HG03378 (cell line): ENCODE results near the gene ANGPTL5.
"Not testable (repeated sequence)": the region's sequence is repeated elsewhere in the genome, so short reads cannot be mapped to it uniquely, and the experiment has no call there.

Source experiments
- ATAC-seq: cut with Tn5 transposase; IDR thresholded peaks from one replicate; pipeline ENCODE4 v1.9.1; 2021; ENCODE audit warnings: mild to moderate bottlenecking, moderate library complexity; ENCODE audit not compliant: unreplicated experiment

ANGPTL5 gene

DNA sequence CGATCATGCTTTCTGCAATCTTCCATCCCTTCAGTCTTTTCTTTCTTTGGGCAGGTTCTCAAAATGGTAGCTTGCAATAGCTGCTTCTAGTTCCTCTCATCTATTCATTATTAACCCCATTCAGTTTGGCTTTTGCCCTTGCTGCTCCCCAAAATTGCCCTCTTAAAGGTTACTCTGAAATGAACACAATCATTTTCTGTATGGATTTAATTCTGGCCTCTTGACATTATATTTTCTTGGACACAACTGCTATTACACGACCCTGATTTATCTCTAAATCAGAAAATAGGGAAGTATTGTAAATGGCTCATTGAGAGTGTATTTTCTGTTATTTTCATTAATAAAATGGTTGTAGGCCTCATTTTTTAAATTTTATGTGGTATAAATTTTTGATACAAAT, at the start of gene ANGPTL5:
Gene ANGPTL5 (minus strand): TSS at position 101 of the 400 bp plus-strand sequence. CDS start 8,613 bp downstream, outside the sequence.
- ATAC-seq = no peak

GRCh38 chr11:101964200-101964599, 47.9 kb upstream of the ANGPTL5 start:
- ATAC-seq = not testable (repeated sequence)

- no peak for ATAC-seq
These were observed 43.9 kb upstream of the ANGPTL5 start for GRCh38 chr11:101960231-101960630.

DNA sequence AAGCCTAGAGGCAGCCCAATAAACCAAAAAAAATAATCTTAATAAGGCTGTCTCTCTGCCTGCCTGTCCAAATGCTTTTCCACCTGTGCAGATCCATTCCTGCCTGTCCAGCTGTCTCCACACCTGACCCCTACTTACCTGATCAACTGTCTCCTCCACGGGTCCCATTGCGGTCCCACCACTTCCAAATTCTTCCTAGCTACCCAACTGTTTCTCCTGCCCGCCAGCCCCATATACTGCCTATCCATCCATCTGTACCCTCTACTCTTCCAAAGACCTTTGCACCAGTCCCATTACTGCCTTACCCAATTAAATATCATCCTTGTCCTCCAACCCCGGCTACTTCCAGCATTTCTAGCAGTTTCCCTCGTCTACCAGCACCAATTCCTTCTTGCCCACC, 39.4 kb upstream of the ANGPTL5 start:
- ATAC-seq = no peak

DNA sequence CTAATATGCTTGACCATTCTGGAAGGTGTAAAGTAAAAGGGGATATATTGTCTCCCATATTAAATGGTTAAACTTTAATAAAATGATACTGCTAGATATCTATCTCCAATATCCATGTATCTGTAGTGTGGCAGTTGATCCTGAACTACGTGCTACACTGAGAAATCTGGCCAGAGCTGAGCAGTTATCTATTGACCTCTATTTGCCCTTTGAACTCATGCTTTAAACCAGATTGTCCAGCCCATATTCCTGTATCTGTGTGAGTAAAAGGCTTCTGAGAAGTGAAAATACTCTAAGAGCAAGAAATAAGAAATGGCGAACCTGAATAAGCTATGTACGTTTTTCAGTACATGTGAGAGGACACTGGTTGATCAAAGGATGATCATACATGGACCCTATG, 39.0 kb upstream of the ANGPTL5 start:
- no peak for ATAC-seq

DNA sequence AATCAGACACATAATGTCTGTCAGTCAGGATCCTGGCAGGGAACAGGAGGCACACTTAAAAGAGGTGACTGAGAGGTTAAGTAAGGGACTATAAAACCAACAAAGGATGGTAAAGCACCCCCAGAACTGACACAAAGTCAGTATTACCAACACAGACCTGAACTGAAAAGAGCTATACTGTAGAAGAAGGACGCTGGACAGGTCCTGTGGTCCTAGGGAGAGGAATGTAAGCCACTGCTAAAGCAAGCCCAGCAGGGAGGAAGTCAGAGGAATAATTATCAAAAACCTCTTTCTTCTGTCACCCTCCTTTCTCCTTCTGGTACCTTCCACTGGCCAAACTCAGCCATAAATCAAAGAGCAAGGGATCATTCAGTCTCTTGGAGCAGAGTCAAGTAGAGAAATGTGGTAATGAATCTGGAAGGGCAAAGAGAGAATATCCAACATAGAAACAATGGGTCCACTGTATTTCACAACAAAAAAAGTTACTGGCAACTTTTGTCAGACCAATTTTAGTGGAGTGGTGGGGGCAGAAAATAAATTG, 33.4 kb upstream of the ANGPTL5 start:
- no peak for ATAC-seq

GRCh38 chr11:101945448-101945847, 29.1 kb upstream of the ANGPTL5 start:
- no peak for ATAC-seq

DNA sequence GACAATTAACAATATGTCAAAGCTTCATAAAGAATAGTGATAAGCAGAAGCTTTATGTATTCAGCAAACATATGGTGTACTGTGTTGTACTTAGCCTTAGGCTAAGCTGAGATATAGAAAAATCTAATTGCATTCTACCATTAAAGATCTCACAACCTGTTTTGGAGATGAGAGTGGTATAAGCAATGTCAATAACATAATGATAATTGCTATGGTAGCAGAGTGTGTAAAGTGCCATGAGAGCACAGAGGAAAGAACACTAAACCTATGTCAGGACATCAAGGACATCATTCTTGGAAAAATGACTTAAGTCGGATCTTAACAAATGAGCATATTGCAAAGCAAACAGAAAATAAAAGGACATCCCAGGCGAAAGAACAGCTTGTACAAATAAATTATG, 28.6 kb upstream of the ANGPTL5 start:
- ATAC-seq = no peak

- no peak for ATAC-seq
These were observed 24.7 kb upstream of the ANGPTL5 start for GRCh38 chr11:101940901-101941520.

GRCh38 chr11:101931692-101932091, 15.4 kb upstream of the ANGPTL5 start:
- no peak for ATAC-seq

GRCh38 chr11:101929294-101929915, 13.1 kb upstream of the ANGPTL5 start:
- ATAC-seq = no peak

DNA sequence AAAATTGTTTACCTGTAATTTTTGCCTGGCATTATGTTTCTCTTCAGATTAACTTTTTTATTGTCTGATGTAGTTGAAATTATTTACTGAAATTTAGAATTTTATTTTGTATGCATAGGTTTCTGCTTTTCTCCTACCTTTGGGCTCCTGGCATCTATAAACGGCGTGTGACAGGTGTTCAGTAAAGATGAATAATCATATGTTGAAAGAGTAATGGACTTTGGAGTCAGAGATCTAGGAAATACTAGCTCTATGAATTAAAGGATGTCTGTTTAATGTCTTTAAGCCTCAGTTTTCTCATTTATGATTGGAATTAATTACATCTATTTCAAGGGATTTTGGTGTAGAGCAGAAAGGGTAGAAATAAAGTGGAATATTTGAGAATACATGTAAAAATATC, 7.2 kb upstream of the ANGPTL5 start:
- no peak for ATAC-seq

GRCh38 chr11:101920992-101921391, 4.7 kb upstream of the ANGPTL5 start:
- ATAC-seq = no peak

GRCh38 chr11:101917226-101917625, 904 bp upstream of the ANGPTL5 start:
- ATAC-seq = no peak

- ATAC-seq = peak; percentile 47
These were observed 481 bp downstream of the ANGPTL5 start for GRCh38 chr11:101915791-101916291.

- ATAC-seq = peak; percentile 99
These were observed 1.4 kb downstream of the ANGPTL5 start, which contains the start of gene CEP126 for GRCh38 chr11:101914738-101915426. Gene CEP126, plus strand, starts transcription at chr11:101915010. Its CDS starts 275 bp downstream, at chr11:101915285.

- no peak for ATAC-seq
These were observed 2.0 kb downstream of the ANGPTL5 start for GRCh38 chr11:101914341-101914737.

DNA sequence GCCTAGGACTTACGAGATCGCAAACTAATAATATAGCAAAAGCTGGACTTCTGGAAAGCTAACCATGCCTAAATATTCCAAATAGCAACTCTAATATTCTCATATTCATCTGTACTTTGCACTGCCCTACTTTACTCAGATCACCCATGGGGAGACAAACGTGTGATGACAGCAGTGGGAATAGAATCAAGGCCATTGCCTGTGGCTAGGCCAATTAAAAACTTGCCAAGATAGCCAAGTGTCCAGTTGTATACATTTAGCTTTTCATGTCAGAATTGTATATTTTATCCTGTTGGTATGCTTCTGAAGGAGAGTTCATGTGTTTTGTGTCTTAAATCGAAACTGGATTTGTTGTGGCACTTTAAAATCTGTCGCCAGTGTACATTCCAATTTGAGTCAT, 2.7 kb downstream of the ANGPTL5 start:
- ATAC-seq = no peak

GRCh38 chr11:101912823-101913284, 3.5 kb downstream of the ANGPTL5 start:
- ATAC-seq = no peak

- no peak for ATAC-seq
These were observed 7.2 kb downstream of the ANGPTL5 start for GRCh38 chr11:101909087-101909486.

DNA sequence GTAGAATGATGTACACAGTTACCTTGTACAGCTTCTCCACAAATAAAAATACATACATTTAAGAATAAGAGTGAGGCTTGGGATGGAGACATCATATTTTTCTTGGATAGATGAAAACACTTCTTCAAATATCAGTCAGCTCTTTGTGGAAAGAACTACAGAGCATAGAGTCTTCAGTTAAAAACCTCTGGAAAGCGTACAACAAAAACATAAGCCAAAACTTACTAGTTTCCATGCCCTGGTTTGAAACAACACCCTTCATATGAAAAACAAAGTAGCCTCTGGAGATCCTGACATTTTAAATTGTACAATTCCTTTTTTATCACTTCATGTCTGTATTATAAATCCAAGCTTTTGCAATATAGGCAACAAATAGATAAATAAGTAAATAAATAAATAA, 8.5 kb downstream of the ANGPTL5 start:
- ATAC-seq = no peak
